GM13976 (cell line): ENCODE measurements around the gene NANOS2.
A peak's percentile ranks its signal among the peaks of the same experiment; 100 is the strongest.

Experiments used
- DNase-seq: peaks from one replicate; pipeline ENCODE4 v3.0.0; 2012; ENCODE audit warnings: low spot score
- CTCF ChIP-seq: IDR thresholded peaks from 2 replicates; pipeline ENCODE4 v1.5.1; 2012; ENCODE audit warnings: borderline replicate concordance, mild to moderate bottlenecking; ENCODE audit not compliant: insufficient read depth; ENCODE audit errors: extremely low read depth, missing control alignments, control extremely low read depth
- in situ Hi-C: fragments of 300-500 bp; cut with MboI; formaldehyde crosslinking; loops from one replicate; pipeline ENCODE4 v1.12.0; 2022; ENCODE audit warnings: low sequenced_read_pairs, mixed read lengths, inconsistent platforms; ENCODE audit not compliant: unreplicated experiment

NANOS2 gene

GRCh38 chr19:45913874-45914830 lies at the start of gene NANOS2:
NANOS2 (minus strand) TSS chr19:45914778; CDS start chr19:45914693, 85 bp downstream.
- DNase-seq = no peak
- in situ Hi-C loops = no loop called here
- TF ChIP-seq CTCF = peak; percentile 5

DNA sequence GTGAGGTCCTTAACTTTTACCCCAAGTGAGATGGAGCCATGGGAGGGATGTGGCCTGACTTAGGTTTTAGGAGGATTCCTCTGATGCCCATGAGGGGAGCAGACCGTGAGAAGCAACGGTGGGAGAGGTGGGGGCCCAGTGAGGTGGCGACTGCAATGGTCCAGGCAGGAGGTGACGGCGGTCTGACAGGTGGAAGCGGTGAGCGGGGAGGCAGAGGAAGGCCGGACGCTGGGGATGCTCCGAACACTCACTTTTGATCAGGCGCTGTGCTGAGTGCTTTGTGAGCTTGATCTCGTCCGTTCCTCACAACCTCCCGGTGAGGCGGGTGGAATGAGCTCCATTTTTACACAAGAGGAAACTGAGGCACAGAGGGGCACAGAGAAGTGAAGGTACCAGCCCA lies 47.4 kb upstream of the NANOS2 start:
- in situ Hi-C loops = no loop called here

GRCh38 chr19:45960595-45961235 lies 46.1 kb upstream of the NANOS2 start:
- no peak for TF ChIP-seq CTCF
- in situ Hi-C loops = no loop called here
- no peak for DNase-seq

More for the DNA sequence above, 47.4 kb upstream of the NANOS2 start:
- no peak for TF ChIP-seq CTCF
- DNase-seq = no peak

DNA sequence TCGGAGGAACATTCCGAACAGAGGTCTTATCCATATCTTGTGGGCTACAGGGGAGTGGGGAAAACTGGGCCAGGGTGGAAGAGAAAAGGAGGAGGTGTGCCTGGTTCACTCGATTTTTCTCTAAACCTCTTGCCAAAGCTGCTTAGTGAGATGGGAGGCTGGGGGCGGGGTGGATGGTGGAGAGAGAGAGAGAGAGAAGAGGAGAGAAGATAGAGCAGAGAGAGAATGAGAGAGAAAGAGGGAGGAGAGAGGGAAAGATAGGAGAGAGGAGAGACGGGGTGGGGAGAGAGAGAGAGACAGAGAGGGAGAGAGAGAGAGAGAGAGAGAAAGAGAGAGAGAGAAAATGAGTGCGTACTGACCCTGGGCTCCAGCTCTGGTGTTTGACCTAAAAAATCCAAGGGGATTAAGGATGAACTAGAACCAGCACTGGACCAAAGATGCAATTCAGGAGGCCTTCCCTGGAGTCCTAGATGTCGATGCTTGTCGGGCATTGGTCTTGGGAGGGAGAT lies 45.0 kb upstream of the NANOS2 start:
- TF ChIP-seq CTCF = no peak
- DNase-seq = no peak
- in situ Hi-C loops = no loop called here

DNA sequence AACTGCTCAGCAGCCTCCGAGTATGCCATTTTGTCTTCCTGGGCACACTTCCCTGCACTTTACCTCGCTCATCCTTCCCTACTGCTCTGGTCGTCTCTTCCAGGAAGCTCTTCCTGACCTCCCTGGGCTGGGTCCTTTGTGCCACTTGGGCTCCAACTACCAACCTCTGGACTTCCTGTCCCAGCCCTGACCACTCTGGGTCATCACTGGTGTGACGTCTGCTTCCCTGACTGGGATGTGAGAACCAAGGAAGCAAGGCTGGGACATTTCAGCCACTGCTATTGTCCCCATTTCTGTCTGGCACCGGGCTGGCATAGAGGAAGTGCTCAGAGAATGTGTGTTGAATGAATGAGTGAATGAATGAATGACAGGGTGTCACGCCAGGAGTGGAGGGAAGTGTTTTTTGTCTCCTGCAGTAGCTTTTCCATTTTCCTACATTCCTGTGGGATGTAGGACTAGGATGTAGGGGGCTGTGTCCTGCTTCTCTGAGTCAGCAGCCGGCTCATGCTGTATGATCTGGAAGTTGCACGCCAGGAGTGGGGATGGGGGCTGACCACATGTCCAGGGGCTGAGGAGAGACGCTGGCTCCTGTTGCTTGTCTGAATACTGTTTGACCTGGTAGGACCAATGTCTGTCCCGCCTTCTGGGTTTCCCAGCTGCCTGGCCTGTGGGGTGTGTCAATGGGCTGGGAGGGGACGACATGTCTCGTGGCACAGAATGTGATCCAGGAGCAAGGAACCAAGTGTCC lies 44.4 kb upstream of the NANOS2 start:
- no peak for DNase-seq
- in situ Hi-C loops = no loop called here
- TF ChIP-seq CTCF = no peak

GRCh38 chr19:45958320-45958719 lies 43.7 kb upstream of the NANOS2 start:
- in situ Hi-C loops = no loop called here
- no peak for TF ChIP-seq CTCF
- DNase-seq = no peak
